NOMO-1 (cell line): ENCODE results near the gene NTM.
A peak's percentile ranks its signal among the peaks of the same experiment; 100 is the strongest.

ENCODE experiments used
- DNase-seq, 2 experiments: peaks; one replicate each; lab custom pipeline; 2025; ENCODE audit not compliant: unreplicated experiment in 2 of 2; lab: John Stamatoyannopoulos, UW

The NTM gene

GRCh38 chr11:131807876-131808275, 437.5 kb downstream of the NTM start:
- no peak for DNase-seq

- no peak for DNase-seq
Observed at GRCh38 chr11:131808470-131808869, 438.1 kb downstream of the NTM start.

- DNase-seq: peak in 1 of 2 experiments; percentile 6
Observed at GRCh38 chr11:131809203-131809918, 438.9 kb downstream of the NTM start.

- DNase-seq: no peak
Observed at GRCh38 chr11:131810541-131810940, 440.1 kb downstream of the NTM start.

GRCh38 chr11:131811383-131811782, 441.0 kb downstream of the NTM start:
- no peak for DNase-seq

- DNase-seq: no peak
Observed at GRCh38 chr11:131814108-131814507, 443.7 kb downstream of the NTM start.

- DNase-seq: no peak
Observed at GRCh38 chr11:131815590-131815989, 445.2 kb downstream of the NTM start.

GRCh38 chr11:131816051-131816450, 445.6 kb downstream of the NTM start:
- no peak for DNase-seq

GRCh38 chr11:131817687-131818188, 447.3 kb downstream of the NTM start:
- no peak for DNase-seq

GRCh38 chr11:131819865-131820264, 449.4 kb downstream of the NTM start:
- no peak for DNase-seq

GRCh38 chr11:131822506-131822905, 452.1 kb downstream of the NTM start:
- DNase-seq: peak; percentile 41 to 78

GRCh38 chr11:131823772-131824171, 453.4 kb downstream of the NTM start:
- DNase-seq: no peak

- peak; percentile 81 to 95 for DNase-seq
Observed at GRCh38 chr11:131824771-131825170, 454.4 kb downstream of the NTM start.

GRCh38 chr11:131827430-131827829, 457.0 kb downstream of the NTM start:
- DNase-seq: peak; percentile 4 to 82

- DNase-seq: no peak
Observed at GRCh38 chr11:131829725-131830124, 459.3 kb downstream of the NTM start.

GRCh38 chr11:131832079-131832478, 461.7 kb downstream of the NTM start:
- DNase-seq: no peak

- DNase-seq: peak in 1 of 2 experiments; percentile 64
Observed at GRCh38 chr11:131833366-131833765, 463.0 kb downstream of the NTM start.

- no peak for DNase-seq
Observed at GRCh38 chr11:131837562-131837961, 467.1 kb downstream of the NTM start.

- DNase-seq: no peak
Observed at GRCh38 chr11:131838016-131838415, 467.6 kb downstream of the NTM start.

- DNase-seq: no peak
Observed at GRCh38 chr11:131839326-131839725, 468.9 kb downstream of the NTM start.

- DNase-seq: peak; percentile 23 to 25
Observed at GRCh38 chr11:131840545-131840944, 470.1 kb downstream of the NTM start.

- peak; percentile 8 to 72 for DNase-seq
Observed at GRCh38 chr11:131841028-131841427, 470.6 kb downstream of the NTM start.
